Measurements from ENCODE around the gene CHCHD3. TPM values are rescaled to one million over a fixed set of nuclear protein-coding genes. Genes with fewer than 3 reads are reported as not detected.

CHCHD3 gene
- total RNA-seq, 2 experiments from 2014 or later, result 21.6 to 21.7 TPM

DNA sequence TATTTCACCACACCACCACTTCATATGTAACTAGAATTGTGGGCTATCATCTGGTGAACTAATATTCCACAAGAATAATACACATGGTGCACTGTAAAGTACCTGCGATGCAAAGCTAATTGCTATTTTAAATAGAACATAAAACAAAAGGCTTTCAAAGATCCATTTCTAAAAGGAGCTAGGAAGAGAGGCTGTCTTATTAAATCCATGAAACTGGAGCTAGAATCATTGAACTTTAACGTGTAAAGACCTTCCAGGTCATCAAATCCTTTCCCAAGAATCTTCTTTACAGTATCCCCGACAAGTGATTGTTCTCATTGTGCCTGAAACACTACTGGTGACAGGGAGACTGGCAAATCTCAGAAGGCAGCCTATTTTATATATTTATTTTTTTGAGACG is 224.9 kb downstream of the CHCHD3 start:
- Mint-ChIP-seq H3K27ac (no peak overlapping the region), H3K4me3 (no peak overlapping the region), H3K9me3 (peaks cover 2% of the 10 kb centered on the region), H3K4me1 (ENCODE audit: low read depth) (no peaks in the 10 kb centered on the region), H3K36me3 (ENCODE audit: low read depth) (peaks cover 23% of the 10 kb centered on the region), H3K27me3 (no peaks in the 10 kb centered on the region)
- POLR2A ChIA-PET, result no interaction called here
- no peaks in the 10 kb centered on the region for H3K36me3 ChIP-seq (ENCODE audit: insufficient read depth, low read length)
- ATAC-seq (ENCODE audit: poor library complexity) (no peak), DNase-seq (no peak)
- H3K4me3 ChIP-seq (ENCODE audit: low read length), result no peak overlapping the region
- CTCF ChIA-PET, result no interaction called here
- TF ChIP-seq, protein P1, sequence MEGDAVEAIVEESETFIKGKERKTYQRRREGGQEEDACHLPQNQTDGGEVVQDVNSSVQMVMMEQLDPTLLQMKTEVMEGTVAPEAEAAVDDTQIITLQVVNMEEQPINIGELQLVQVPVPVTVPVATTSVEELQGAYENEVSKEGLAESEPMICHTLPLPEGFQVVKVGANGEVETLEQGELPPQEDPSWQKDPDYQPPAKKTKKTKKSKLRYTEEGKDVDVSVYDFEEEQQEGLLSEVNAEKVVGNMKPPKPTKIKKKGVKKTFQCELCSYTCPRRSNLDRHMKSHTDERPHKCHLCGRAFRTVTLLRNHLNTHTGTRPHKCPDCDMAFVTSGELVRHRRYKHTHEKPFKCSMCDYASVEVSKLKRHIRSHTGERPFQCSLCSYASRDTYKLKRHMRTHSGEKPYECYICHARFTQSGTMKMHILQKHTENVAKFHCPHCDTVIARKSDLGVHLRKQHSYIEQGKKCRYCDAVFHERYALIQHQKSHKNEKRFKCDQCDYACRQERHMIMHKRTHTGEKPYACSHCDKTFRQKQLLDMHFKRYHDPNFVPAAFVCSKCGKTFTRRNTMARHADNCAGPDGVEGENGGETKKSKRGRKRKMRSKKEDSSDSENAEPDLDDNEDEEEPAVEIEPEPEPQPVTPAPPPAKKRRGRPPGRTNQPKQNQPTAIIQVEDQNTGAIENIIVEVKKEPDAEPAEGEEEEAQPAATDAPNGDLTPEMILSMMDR (IDR thresholded peaks at IDR 0.05), result no peak
- no peaks in the 10 kb centered on the region for H3K27me3 ChIP-seq (ENCODE audit: control insufficient read depth in 1 of 2, insufficient read depth in 2 of 2, low read length in 2 of 2)
- H3K9me3 ChIP-seq (ENCODE audit: control insufficient read depth in 1 of 2, insufficient read depth in 1 of 2, low read length in 2 of 2), result no peaks in the 10 kb centered on the region
- intact Hi-C loops (cut with DNase I, micrococcal nuclease), result no loop called here
- no peaks in the 10 kb centered on the region for H3K4me1 ChIP-seq (ENCODE audit: insufficient read depth, low read length)
- no peak overlapping the region for H3K27ac ChIP-seq (ENCODE audit: low read depth in 1 of 2, low read length in 2 of 2)

DNA sequence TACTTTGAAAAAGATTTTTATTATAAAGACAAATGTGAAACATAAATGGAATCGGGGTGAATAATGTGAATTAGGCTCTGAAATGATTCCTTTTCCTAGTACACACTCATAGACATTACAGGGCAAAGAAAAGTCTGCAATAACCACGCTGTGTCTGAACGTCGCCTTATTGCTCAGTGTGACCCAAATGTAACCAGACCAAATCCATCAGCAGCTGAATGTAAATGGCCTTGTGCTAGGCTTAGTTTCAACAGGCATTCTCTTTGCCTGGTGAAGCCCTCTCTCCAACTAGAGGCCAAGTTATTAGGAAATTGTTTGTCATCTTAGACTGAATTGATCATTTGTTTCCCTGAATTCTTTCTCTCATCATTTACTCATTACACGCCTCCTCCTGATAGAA is 225.5 kb downstream of the CHCHD3 start:
- ATAC-seq (ENCODE audit: poor library complexity), result no peak
- no peaks in the 10 kb centered on the region for H3K4me1 ChIP-seq (ENCODE audit: insufficient read depth, low read length)
- TF ChIP-seq, protein P1 (IDR thresholded peaks at IDR 0.05), result no peak
- ChIA-PET CTCF (no interaction called here), POLR2A (no interaction called here)
- no peaks in the 10 kb centered on the region for H3K9me3 ChIP-seq (ENCODE audit: control insufficient read depth in 1 of 2, insufficient read depth in 1 of 2, low read length in 2 of 2)
- no peaks in the 10 kb centered on the region for H3K4me1 Mint-ChIP-seq (ENCODE audit: low read depth)
- peaks cover 26% of the 10 kb centered on the region for H3K36me3 Mint-ChIP-seq (ENCODE audit: low read depth)
- H3K9me3 Mint-ChIP-seq, result no peaks in the 10 kb centered on the region
- H3K36me3 ChIP-seq (ENCODE audit: insufficient read depth, low read length), result no peaks in the 10 kb centered on the region
- no peaks in the 10 kb centered on the region for H3K27me3 Mint-ChIP-seq
- no peaks in the 10 kb centered on the region for H3K27me3 ChIP-seq (ENCODE audit: control insufficient read depth in 1 of 2, insufficient read depth in 2 of 2, low read length in 2 of 2)
- H3K4me3 Mint-ChIP-seq, result no peak overlapping the region
- H3K27ac Mint-ChIP-seq, result no peak overlapping the region
- no peak overlapping the region for H3K4me3 ChIP-seq (ENCODE audit: low read length)
- intact Hi-C loops (cut with DNase I, micrococcal nuclease), result no loop called here
- DNase-seq, result no peak
- H3K27ac ChIP-seq (ENCODE audit: low read depth in 1 of 2, low read length in 2 of 2), result no peak overlapping the region

DNA sequence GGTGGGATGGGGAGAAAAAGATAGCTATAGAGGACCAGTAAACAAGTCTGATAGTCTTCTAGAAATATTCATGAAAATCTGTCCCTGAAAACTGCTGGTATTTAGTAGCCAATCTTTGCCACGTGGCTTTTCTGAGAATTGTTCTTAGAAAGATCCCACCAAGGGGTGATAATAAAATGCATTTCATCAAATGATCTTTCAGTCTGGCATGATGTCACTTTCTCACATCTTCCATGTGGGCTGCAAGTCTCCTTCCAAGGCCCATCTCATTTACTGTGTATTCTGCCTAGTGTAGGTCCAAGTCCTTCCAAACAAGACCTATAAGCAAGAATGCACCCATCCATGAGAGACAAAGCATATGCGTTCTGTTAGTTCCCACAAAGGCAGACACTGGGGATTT is 226.0 kb downstream of the CHCHD3 start:
- Histone ChIP-seq H3K9me3 (ENCODE audit: control insufficient read depth in 1 of 2, insufficient read depth in 1 of 2, low read length in 2 of 2) (no peaks in the 10 kb centered on the region), H3K4me3 (ENCODE audit: low read length) (no peak overlapping the region), H3K36me3 (ENCODE audit: insufficient read depth, low read length) (no peaks in the 10 kb centered on the region), H3K27ac (ENCODE audit: low read depth in 1 of 2, low read length in 2 of 2) (no peak overlapping the region), H3K27me3 (ENCODE audit: control insufficient read depth in 1 of 2, insufficient read depth in 2 of 2, low read length in 2 of 2) (no peaks in the 10 kb centered on the region), H3K4me1 (ENCODE audit: insufficient read depth, low read length) (no peaks in the 10 kb centered on the region)
- ChIA-PET CTCF (no interaction called here), POLR2A (no interaction called here)
- DNase-seq (no peak), ATAC-seq (ENCODE audit: poor library complexity) (no peak)
- Mint-ChIP-seq H3K4me3 (no peak overlapping the region), H3K27me3 (no peaks in the 10 kb centered on the region), H3K9me3 (no peaks in the 10 kb centered on the region), H3K27ac (no peak overlapping the region), H3K4me1 (ENCODE audit: low read depth) (no peaks in the 10 kb centered on the region), H3K36me3 (ENCODE audit: low read depth) (peaks cover 26% of the 10 kb centered on the region)
- TF ChIP-seq, protein P1 (IDR thresholded peaks at IDR 0.05), result no peak
- intact Hi-C loops (cut with DNase I, micrococcal nuclease), result no loop called here
